GM12892 (cell line): ENCODE measurements around the gene FAM32A.
A peak's percentile ranks its signal among the peaks of the same experiment; 100 is the strongest.

ENCODE experiments used
- POLR2A ChIP-seq: IDR thresholded peaks from 2 replicates; pipeline ENCODE4 v1.6.1; 2011; ENCODE audit warnings: low read depth, low read length, control low read depth
- POLR2AphosphoS5 ChIP-seq: IDR thresholded peaks from 2 replicates; pipeline ENCODE4 v1.6.1; 2011; ENCODE audit warnings: low read depth, low read length, control low read depth

GRCh38 chr19:16197622-16198369, 12.6 kb downstream of the FAM32A start, which contains the start of gene AP1M1:
- TF ChIP-seq POLR2AphosphoS5 (peak; percentile 73), POLR2A (peak; percentile 81)
